ENCODE measurements around the gene SYNM.

DNA sequence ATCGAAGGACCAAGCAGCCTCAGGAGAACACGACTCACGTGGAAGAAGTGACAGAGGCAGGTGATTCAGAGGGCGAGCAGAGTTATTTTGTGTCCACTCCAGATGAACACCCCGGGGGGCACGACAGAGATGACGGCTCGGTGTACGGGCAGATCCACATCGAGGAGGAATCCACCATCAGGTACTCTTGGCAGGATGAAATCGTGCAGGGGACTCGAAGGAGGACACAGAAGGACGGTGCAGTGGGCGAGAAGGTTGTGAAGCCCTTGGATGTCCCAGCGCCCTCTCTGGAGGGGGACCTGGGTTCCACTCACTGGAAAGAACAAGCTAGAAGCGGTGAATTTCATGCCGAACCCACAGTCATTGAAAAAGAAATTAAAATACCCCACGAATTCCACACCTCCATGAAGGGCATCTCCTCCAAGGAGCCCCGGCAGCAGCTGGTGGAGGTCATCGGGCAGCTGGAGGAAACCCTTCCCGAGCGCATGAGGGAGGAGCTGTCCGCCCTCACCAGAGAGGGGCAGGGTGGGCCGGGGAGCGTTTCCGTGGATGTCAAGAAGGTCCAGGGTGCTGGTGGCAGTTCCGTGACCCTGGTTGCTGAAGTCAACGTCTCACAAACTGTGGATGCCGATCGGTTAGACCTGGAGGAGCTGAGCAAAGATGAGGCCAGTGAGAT, 26.0 kb downstream of the SYNM start:
- TF ChIP-seq CTCF (IDR thresholded peaks at IDR 0.05) = no peak
- TF ChIP-seq EZH2 (IDR thresholded peaks at IDR 0.05; ENCODE audit: borderline replicate concordance, insufficient read depth, low read depth, low read length, poor library complexity, severe bottlenecking) = no peak
